MCF 10A (cell line): ENCODE results near the gene RNF213. TPM values are rescaled to one million over a fixed set of nuclear protein-coding genes. Genes with fewer than 3 reads are reported as not detected.
A peak's percentile ranks its signal among the peaks of the same experiment; 100 is the strongest.

Experiments
- BruUV-seq: library from RNA; stranded (reverse); fragments of 400-500 nt; replicated peaks from 2 replicates; lab custom pipeline; 2021; lab: Mats Ljungman, UMichigan
- CTCF ChIA-PET: fragments of 300-600 bp; sonication (Branson Sonifier 250); formaldehyde crosslinking; extraction: SDS; loops from one replicate; lab custom pipeline; 2021; ENCODE audit warnings: antibody characterized with exemption, inconsistent platforms; lab: Yijun Ruan, JAX
- POLR2A ChIA-PET: fragments of 300-600, 350-650 bp; sonication (Branson Sonifier 250); formaldehyde crosslinking; extraction: SDS; loops from one replicate; lab custom pipeline; 2020; ENCODE audit warnings: antibody characterized with exemption, inconsistent platforms; lab: Yijun Ruan, JAX
- DNase-seq: peaks from one replicate; pipeline ENCODE4 v3.0.0-alpha.2; 2018; ENCODE audit not compliant: unreplicated experiment
- H3K27ac Mint-ChIP-seq: one replicate; pipeline ENCODE4 v1.8.0; 2022; ENCODE audit warnings: mild to moderate bottlenecking, low read depth, mixed read lengths; ENCODE audit not compliant: unreplicated experiment
- H3K27me3 Mint-ChIP-seq: one replicate; pipeline ENCODE4 v1.8.0; 2022; ENCODE audit warnings: mixed read lengths; ENCODE audit not compliant: insufficient read depth, unreplicated experiment
- H3K36me3 Mint-ChIP-seq: one replicate; pipeline ENCODE4 v1.8.0; 2022; ENCODE audit warnings: mild to moderate bottlenecking, moderate library complexity, mixed read lengths; ENCODE audit not compliant: insufficient read depth, unreplicated experiment
- H3K4me1 Mint-ChIP-seq: one replicate; pipeline ENCODE4 v1.8.0; 2022; ENCODE audit warnings: mixed read lengths; ENCODE audit not compliant: insufficient read depth, unreplicated experiment
- H3K4me3 Mint-ChIP-seq: one replicate; pipeline ENCODE4 v1.8.0; 2022; ENCODE audit warnings: mild to moderate bottlenecking, moderate library complexity, mixed read lengths; ENCODE audit not compliant: unreplicated experiment
- H3K9me3 Mint-ChIP-seq: one replicate; pipeline ENCODE4 v1.8.0; 2022; ENCODE audit warnings: mixed read lengths; ENCODE audit not compliant: unreplicated experiment
- intact Hi-C: fragments of 100-400 bp; cut with micrococcal nuclease; formaldehyde crosslinking; loops from 2 replicates; pipeline ENCODE4 v1.14.1; 2022
- total RNA-seq: library from RNA; stranded (reverse); gene quantifications from 2 replicates; pipeline ENCODE4 v1.2.3, GENCODE V29; 2022
- TF ChIP-seq, protein P1 (sequence below): fragments of 200-600 bp; IDR thresholded peaks from one replicate; pipeline ENCODE4 v1.8.0; 2022; ENCODE audit warnings: antibody characterized with exemption, mild to moderate bottlenecking; ENCODE audit not compliant: unreplicated experiment

The RNF213 gene
- total RNA-seq, 1 experiment from 2014 or later = 50.5 TPM

DNA sequence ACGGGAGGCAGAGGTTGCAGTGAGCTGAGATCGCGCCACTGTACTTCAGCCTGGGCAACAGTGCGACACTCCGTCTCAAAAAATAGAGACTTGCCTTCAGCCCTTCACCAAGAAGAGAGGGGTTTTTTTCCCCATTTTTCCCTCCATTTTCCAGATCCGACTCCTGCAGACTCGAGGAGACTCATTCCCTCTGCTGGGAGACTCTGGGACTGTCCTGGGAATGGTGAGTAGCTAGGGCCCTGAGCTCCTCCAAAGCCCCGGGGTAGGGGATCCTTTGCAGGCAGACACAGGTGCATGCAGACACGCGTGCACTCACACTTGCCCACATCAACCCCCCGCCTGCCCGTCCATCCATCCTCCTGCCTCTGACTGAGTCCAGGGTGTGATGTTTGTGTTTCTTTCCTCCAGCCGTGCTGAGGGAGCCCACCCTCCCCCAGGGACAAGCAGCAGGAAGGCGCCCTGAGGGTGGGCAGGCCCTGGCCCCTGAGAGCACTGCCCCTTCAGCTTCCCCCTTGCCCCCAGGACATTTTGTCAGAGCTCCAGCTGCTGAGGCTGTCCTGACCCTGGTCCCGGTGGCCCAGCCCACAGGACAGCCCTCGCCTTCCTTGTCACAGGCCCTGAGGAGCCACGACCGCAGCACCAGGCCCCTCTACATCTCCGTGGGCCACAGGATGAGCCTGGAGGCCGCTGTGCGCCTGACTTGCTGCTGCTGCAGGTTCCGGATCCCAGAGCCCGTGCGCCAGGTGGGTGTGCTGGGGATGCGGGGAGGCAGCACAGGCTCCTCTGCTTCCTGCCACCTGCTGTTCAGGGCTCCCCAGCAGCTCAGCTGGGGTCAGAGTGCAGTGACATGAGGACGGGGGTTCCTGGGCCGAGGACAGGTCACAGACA, 164.5 kb downstream of the RNF213 start:
- CTCF ChIA-PET = interaction anchor here (0.6 kb wide), 2 partner anchors 138 to 172 kb away, joined by 3 to 4 read pairs; no protein-coding TSS in a partner anchor
- Mint-ChIP-seq H3K4me1 (no peaks in the 10 kb centered on the region), H3K4me3 (no peak overlapping the region), H3K36me3 (no peaks in the 10 kb centered on the region), H3K27me3 (no peaks in the 10 kb centered on the region), H3K9me3 (no peaks in the 10 kb centered on the region), H3K27ac (no peak overlapping the region)
- no peak for DNase-seq
- TF ChIP-seq, protein P1, sequence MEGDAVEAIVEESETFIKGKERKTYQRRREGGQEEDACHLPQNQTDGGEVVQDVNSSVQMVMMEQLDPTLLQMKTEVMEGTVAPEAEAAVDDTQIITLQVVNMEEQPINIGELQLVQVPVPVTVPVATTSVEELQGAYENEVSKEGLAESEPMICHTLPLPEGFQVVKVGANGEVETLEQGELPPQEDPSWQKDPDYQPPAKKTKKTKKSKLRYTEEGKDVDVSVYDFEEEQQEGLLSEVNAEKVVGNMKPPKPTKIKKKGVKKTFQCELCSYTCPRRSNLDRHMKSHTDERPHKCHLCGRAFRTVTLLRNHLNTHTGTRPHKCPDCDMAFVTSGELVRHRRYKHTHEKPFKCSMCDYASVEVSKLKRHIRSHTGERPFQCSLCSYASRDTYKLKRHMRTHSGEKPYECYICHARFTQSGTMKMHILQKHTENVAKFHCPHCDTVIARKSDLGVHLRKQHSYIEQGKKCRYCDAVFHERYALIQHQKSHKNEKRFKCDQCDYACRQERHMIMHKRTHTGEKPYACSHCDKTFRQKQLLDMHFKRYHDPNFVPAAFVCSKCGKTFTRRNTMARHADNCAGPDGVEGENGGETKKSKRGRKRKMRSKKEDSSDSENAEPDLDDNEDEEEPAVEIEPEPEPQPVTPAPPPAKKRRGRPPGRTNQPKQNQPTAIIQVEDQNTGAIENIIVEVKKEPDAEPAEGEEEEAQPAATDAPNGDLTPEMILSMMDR = no peak
- no TSS peak for BruUV-seq
- POLR2A ChIA-PET = interaction anchor here (0.8 to 1.9 kb wide), 4 partner anchors 10 to 552 kb away, joined by 3 to 10 read pairs (median 6); partner anchors contain the start of gene ENDOV
- intact Hi-C loops = loop anchor here (5.0 to 10.0 kb wide), 2 partner anchors 470 to 557 kb away; no protein-coding TSS in a partner anchor

DNA sequence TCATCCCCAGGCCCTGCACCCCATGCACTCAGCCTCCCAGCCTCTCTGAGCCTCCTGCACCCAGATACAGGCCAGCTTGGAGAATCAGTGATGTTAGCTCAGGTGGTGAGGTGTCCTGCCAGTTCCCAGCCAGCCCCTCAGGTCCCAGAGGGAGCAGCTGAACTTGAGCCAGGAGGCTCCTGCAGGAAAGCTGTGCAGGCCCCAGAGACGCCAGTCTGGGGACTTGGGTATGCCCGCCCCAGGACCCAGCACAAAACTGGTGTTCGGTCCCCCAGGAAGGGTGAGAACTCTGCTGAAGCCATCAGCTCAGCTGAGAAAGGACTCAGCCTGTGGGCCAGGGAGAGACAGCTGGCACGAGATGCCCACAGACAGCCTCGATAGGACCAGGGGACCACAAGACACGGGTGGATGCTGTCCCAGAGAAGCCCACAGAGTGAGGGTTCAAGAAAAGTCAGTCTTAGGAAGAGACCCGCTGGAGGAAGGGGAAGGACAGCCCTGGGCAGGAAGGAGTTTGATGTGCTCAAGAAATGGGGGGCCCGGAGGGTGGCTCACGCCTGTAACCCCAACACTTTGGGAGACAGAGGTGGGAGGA, 165.3 kb downstream of the RNF213 start:
- ChIA-PET POLR2A (interaction anchor here (0.8 to 1.9 kb wide), 2 partner anchors 11 to 551 kb away, joined by 3 to 10 read pairs; partner anchors contain the start of gene ENDOV), CTCF (interaction anchor here (1.4 kb wide), 1 partner anchor 12 kb away, joined by 4 read pairs; no protein-coding TSS in a partner anchor)
- H3K27ac Mint-ChIP-seq = no peak overlapping the region
- DNase-seq = no peak
- no peaks in the 10 kb centered on the region for H3K4me1 Mint-ChIP-seq
- H3K4me3 Mint-ChIP-seq = no peak overlapping the region
- no peaks in the 10 kb centered on the region for H3K27me3 Mint-ChIP-seq
- TF ChIP-seq, protein P1 = no peak
- BruUV-seq = no TSS peak
- no peaks in the 10 kb centered on the region for H3K36me3 Mint-ChIP-seq
- H3K9me3 Mint-ChIP-seq = no peaks in the 10 kb centered on the region
- intact Hi-C loops = loop anchor here (5.0 to 10.0 kb wide), 2 partner anchors 469 to 556 kb away; no protein-coding TSS in a partner anchor

DNA sequence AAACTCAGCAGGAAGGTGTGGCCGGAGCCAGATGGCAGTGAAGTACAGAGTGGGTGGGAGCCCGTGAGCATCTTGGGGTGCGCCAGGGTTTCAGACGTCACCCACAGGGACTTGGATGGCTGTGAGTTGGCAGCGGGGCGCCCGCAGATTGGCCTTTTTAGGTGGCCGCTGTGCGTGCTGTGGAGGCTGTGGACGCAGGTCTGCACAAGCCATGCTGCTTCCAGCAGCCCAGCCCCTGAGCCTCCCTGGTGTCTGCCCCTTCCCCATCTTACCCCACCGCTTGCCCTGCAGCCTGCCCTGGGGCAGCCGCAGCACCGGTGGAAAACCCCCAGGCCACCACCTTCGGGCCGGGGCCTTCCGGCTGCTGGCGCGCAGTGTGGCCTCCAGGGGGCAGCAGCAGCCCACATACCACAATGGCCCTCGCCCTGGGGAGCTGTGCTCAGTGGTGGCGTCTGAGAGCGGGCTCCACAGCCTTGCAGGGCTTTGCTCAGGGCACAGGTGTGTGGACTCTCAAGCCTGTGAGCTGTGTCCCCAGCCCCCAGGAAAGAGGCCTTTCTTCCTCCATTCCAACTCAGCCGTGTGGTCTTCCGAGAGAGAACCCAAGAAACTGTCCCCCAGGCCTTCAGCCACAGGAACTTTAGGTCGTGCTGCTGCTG, 166.1 kb downstream of the RNF213 start:
- CTCF ChIA-PET = interaction anchor here (0.6 to 1.9 kb wide), 22 partner anchors 11 to 835 kb away, joined by 3 to 10 read pairs (median 4); partner anchors contain the start of gene ENDOV
- BruUV-seq = no TSS peak
- POLR2A ChIA-PET = interaction anchor here (0.5 to 1.9 kb wide), 6 partner anchors 12 to 812 kb away, joined by 3 to 10 read pairs (median 4); partner anchors contain the start of genes ENDOV, NDUFAF8 and TEPSIN
- TF ChIP-seq, protein P1 = peak; percentile 96
- Mint-ChIP-seq H3K4me1 (no peaks in the 10 kb centered on the region), H3K4me3 (no peak overlapping the region), H3K9me3 (no peaks in the 10 kb centered on the region), H3K36me3 (no peaks in the 10 kb centered on the region), H3K27ac (no peak overlapping the region), H3K27me3 (no peaks in the 10 kb centered on the region)
- intact Hi-C loops = loop anchor here (5.0 to 10.0 kb wide), 2 partner anchors 468 to 556 kb away; no protein-coding TSS in a partner anchor
- peak; percentile 66 for DNase-seq
